Measurements from ENCODE around the gene PARD3B.

- TF ChIP-seq POLR2AphosphoS5 (IDR thresholded peaks at IDR 0.05; ENCODE audit: low read depth), result no peak
- TF ChIP-seq, protein P1, sequence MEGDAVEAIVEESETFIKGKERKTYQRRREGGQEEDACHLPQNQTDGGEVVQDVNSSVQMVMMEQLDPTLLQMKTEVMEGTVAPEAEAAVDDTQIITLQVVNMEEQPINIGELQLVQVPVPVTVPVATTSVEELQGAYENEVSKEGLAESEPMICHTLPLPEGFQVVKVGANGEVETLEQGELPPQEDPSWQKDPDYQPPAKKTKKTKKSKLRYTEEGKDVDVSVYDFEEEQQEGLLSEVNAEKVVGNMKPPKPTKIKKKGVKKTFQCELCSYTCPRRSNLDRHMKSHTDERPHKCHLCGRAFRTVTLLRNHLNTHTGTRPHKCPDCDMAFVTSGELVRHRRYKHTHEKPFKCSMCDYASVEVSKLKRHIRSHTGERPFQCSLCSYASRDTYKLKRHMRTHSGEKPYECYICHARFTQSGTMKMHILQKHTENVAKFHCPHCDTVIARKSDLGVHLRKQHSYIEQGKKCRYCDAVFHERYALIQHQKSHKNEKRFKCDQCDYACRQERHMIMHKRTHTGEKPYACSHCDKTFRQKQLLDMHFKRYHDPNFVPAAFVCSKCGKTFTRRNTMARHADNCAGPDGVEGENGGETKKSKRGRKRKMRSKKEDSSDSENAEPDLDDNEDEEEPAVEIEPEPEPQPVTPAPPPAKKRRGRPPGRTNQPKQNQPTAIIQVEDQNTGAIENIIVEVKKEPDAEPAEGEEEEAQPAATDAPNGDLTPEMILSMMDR (conservative IDR thresholded peaks at IDR 0.05; ENCODE audit: low read depth in 2 of 2), result no peak
- no peak for TF ChIP-seq ZNF114 (CRISPR knock-in tag; IDR thresholded peaks at IDR 0.05)
- TF ChIP-seq CREB1 (CRISPR knock-in tag; IDR thresholded peaks at IDR 0.05; ENCODE audit: low read depth), result no peak
- TF ChIP-seq NANOG (IDR thresholded peaks at IDR 0.05; ENCODE audit: borderline replicate concordance), result no peak
- TF ChIP-seq, protein P2, sequence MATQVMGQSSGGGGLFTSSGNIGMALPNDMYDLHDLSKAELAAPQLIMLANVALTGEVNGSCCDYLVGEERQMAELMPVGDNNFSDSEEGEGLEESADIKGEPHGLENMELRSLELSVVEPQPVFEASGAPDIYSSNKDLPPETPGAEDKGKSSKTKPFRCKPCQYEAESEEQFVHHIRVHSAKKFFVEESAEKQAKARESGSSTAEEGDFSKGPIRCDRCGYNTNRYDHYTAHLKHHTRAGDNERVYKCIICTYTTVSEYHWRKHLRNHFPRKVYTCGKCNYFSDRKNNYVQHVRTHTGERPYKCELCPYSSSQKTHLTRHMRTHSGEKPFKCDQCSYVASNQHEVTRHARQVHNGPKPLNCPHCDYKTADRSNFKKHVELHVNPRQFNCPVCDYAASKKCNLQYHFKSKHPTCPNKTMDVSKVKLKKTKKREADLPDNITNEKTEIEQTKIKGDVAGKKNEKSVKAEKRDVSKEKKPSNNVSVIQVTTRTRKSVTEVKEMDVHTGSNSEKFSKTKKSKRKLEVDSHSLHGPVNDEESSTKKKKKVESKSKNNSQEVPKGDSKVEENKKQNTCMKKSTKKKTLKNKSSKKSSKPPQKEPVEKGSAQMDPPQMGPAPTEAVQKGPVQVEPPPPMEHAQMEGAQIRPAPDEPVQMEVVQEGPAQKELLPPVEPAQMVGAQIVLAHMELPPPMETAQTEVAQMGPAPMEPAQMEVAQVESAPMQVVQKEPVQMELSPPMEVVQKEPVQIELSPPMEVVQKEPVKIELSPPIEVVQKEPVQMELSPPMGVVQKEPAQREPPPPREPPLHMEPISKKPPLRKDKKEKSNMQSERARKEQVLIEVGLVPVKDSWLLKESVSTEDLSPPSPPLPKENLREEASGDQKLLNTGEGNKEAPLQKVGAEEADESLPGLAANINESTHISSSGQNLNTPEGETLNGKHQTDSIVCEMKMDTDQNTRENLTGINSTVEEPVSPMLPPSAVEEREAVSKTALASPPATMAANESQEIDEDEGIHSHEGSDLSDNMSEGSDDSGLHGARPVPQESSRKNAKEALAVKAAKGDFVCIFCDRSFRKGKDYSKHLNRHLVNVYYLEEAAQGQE (IDR thresholded peaks at IDR 0.05; ENCODE audit: unreplicated experiment), result no peak
- no peak for TF ChIP-seq EZH2 (IDR thresholded peaks at IDR 0.05; ENCODE audit: low read depth, unreplicated experiment)
- no peak for TF ChIP-seq EZH2phosphoT487 (IDR thresholded peaks at IDR 0.05; ENCODE audit: unreplicated experiment)
- TF ChIP-seq, protein P3, sequence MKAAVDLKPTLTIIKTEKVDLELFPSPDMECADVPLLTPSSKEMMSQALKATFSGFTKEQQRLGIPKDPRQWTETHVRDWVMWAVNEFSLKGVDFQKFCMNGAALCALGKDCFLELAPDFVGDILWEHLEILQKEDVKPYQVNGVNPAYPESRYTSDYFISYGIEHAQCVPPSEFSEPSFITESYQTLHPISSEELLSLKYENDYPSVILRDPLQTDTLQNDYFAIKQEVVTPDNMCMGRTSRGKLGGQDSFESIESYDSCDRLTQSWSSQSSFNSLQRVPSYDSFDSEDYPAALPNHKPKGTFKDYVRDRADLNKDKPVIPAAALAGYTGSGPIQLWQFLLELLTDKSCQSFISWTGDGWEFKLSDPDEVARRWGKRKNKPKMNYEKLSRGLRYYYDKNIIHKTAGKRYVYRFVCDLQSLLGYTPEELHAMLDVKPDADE (IDR thresholded peaks at IDR 0.05), result no peak
- TF ChIP-seq JUNB (IDR thresholded peaks at IDR 0.05; ENCODE audit: unreplicated experiment), result no peak
- TF ChIP-seq ZNF331 (CRISPR knock-in tag; IDR thresholded peaks at IDR 0.05; ENCODE audit: low read depth), result no peak
Observed at GRCh38 chr2:205401511-205401910, 856.2 kb downstream of the PARD3B start.
